Iris pigment epithelial cell (primary cell): ENCODE measurements around the gene CCT2.

Experiments used
- DNase-seq: peaks from one replicate; pipeline ENCODE4 v3.0.0-alpha.2; 2011; ENCODE audit warnings: low read depth

CCT2 gene

GRCh38 chr12:69585189-69586062, at the start of gene CCT2:
Gene CCT2 (plus strand): TSS chr12:69585459. CDS start chr12:69585522, 63 bp downstream.
- DNase-seq = peak; percentile 95

- peak; percentile 77 for DNase-seq
Measured at GRCh38 chr12:69540987-69541386, 44.3 kb upstream of the CCT2 start.

DNA sequence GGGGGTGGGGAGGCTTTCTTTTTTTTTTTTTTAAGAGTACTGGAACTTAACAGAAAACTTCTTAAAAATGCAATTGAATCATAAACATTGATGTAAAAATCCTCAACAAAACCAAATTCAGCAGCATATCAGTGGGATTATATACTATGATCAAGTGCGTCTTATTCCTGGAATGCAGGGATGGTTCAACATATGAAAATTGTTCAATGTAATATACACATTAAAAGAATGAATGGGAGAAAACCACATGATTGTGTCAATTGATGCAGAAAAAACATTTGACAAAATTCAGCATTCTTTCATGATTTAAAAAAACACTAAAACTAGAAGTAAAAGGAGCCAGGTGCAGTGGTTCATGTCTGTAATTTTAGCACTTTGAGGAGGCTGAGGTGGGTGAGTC, 41.2 kb upstream of the CCT2 start:
- DNase-seq = no peak

DNA sequence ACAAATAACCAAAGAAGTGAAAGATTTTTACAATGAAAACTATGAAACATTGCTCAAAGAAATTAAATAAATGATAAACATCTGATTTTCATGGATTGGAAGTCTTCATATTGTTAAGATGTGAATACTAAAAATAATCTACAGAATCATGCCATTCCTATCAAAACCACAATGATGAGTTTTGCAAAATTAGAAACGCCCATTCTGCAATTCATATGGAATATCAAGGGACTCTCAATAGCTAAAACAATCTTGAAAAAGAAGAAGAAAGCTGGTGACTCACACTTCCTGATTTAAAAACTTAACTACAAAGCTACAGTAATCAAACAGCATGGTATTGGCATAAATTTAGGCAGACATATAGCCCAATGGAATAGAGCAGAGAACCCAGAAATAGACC, 40.2 kb upstream of the CCT2 start:
- no peak for DNase-seq

DNA sequence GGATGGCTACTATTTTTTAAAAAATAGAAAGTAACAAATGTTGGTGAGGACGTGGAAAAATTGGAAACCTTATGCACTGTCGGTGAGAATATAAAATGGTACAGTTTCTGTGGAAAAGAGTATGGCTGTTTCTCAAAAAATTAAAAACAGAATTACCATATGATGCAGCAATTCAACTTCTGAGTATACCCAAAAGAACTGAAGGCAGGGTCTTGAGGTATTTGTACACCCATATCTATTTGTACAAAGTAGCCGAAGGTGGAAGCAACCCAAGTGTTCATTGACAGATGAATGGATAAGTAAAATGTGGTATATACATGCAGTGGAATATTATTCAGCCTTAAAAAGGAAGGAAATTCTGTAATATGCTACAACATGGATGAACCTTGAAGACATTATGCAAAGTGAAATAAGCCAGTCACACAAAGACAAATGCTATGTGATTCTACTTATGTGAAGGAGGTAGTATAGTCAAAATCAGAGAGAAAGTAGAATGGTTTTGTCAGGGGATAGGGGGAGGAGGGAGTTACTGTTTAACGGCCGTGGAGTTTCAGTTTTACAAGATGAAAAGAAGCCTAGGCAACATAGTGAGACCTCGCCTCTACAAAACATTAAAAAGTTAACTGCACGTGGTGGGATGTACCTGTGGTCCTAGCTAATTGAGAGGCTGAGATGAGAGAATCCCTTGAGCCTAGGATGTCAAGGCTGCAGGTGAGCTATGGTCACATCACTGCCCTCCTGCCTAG, 38.4 kb upstream of the CCT2 start:
- no peak for DNase-seq

GRCh38 chr12:69548687-69549086, 36.6 kb upstream of the CCT2 start:
- DNase-seq = no peak

DNA sequence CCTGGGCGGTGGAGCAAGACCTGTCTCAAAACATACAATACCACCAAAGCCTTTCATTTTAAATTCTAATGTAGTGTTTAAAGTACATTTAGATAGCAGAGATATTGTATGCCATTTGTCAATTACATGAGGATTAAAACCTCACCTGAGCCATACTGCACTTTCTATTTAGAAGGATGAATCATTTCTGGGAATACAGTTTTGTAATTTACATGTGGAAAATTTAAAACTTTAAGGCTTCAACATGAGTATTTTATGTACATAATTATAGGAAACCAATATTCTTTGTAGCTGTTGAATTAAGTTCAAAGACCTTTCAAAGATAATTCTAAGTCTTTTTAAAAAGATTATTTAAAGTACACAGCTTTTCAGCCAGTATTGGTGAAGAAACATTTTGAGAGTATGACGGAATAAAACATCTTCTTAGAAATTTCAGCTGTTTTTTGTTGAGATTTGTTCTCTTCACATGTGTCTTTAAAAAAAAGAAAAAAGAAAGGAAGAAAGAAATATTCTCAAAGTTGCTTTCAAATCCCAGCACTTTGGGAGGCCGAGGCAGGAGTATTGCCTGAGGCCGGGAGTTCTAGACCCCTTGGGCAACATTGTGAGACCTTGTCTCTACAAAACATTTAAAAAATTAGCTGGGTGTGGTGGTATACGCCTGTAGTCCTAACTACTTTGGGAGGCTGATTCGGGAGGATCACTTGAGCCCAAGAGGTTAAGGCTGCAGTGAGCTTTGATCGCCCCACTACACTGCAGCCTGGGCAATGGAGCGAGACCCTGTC, 34.5 kb upstream of the CCT2 start:
- DNase-seq = no peak

DNA sequence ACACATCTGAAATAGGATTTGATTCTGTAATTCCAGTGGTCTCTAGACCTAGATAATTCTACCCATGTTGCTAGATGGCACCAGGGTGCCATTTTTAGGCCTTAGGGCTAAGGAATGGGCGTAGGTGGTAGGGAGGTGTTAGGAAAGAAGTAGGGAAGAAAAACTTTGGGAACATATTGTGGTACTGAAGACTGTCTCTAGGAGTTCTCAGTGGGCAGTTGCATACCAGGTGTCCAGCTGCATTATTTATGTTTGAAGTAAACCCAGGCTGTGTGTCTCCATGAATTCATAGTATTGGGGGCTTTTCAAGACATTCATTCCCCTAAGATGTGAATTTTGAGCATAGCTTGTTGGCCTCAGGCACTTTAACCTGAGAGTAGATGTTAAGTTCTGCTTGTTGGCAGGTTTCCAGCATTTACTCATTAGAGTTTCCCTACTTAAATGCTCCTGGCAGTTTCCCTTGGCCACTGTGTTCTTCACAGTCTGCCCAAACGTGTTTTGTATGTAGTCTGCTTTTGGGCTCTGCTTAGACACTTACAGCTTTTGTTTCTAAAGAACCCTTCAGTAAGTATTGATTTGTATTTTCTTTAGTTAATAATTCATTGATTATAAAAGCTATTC, 31.5 kb upstream of the CCT2 start:
- peak; percentile 77 for DNase-seq

- peak; percentile 87 for DNase-seq
Measured at GRCh38 chr12:69555461-69555860, 29.8 kb upstream of the CCT2 start.

GRCh38 chr12:69556383-69556782, 28.9 kb upstream of the CCT2 start:
- DNase-seq = no peak

GRCh38 chr12:69563166-69563762, 22.0 kb upstream of the CCT2 start:
- DNase-seq = no peak

- no peak for DNase-seq
Measured at GRCh38 chr12:69566603-69567002, 18.7 kb upstream of the CCT2 start.

DNA sequence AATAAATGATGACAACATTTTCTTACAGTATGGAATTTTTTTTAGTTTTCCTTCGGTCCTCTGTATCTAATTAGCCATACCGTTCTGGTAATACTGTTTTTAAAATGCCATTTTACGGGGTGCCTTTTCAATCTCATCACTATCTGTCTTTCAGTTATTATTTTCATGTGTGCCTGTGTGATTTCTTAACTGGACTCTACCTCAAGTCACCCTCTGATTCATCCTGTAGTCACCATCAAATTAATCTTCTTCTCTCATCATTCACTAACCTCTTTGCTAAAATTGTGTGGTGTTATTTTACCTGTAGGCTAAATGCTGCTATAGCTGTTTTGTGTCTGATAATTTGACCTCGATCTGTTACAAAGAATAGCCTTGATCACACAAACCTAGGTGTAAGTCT, 16.0 kb upstream of the CCT2 start:
- peak; percentile 73 for DNase-seq

DNA sequence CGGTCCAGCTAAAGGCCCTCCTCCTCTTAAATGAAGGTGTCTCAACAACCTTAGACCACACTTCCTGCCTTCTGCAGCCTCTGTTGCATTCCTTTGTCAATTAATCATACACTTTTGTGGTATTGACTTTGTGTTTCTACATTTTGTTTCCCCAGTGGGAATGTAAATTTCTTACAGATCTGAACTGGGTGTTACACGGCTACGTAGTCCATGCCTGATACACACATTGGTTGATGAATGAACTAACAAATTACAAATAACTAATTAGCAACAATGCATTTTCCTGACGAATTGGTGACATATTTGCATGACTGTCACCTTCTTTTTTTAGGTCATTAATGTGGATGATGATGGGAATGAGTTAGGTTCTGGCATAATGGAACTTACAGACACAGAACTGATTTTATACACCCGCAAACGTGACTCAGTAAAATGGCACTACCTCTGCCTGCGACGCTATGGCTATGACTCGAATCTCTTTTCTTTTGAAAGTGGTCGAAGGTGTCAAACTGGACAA, 15.2 kb upstream of the CCT2 start:
- peak; percentile 96 for DNase-seq

GRCh38 chr12:69570545-69571399, 14.5 kb upstream of the CCT2 start:
- DNase-seq = peak; percentile 78

DNA sequence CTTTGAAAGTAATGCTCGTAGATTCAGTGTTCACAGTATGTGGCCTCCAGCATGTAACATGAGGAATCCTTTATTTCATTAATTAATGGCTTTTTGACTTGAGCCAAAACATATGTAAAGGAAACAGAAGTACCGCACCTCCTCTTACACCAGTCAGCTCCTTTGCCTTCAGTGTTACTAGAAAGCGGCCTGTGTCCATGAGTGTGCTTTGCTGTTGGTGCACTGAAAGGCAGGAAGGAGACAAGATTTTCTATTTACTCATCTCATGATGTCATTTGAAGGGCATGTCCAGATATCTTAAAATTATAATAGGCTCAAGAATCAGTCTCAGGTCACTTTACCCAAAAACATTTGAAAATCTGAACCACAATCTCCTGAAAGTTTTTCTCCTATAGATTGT, 9.9 kb upstream of the CCT2 start:
- peak; percentile 46 for DNase-seq

DNA sequence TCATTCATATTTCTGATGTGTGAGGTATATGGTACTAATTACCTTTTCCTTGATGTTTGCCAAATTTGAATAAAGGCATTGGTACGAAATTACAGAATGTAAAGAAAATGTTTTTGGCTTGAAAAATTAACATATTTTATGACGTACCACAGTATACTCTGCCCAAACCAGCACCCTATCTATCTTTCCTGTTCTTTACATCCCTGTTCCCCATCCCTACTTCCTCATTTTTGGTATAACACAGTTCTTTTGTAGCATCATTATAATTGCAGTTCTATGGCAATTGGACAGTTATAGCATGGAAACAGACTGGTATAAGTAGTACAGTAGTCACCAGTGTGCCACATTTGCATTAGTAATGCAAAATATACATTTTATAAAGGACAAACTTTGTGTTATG, 7.0 kb upstream of the CCT2 start:
- no peak for DNase-seq

GRCh38 chr12:69579029-69579428, 6.2 kb upstream of the CCT2 start:
- no peak for DNase-seq

DNA sequence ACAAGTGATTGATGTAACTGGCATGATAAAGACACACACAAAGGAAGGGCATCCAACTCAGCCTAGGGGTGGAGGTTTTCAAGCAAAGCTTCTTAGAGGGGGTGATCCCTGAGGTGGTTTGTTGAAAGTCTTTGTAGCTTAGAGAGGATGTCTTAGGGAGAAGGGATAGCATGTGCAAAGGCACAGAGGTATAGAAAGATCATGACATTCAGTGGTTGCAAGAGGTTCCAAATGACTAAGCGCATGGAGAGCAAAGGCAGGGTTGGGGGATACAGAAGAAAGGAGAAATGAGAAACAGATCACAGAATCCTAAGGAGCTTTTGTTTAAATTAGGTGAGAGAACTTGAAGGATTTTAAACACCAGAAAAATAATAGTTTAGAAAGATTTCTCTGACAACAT, 5.2 kb upstream of the CCT2 start:
- DNase-seq = no peak

GRCh38 chr12:69583203-69583602, 2.1 kb upstream of the CCT2 start:
- no peak for DNase-seq
